HG03342 (cell line): ENCODE data around the gene SLC1A4.
A peak's percentile ranks its signal among the peaks of the same experiment; 100 is the strongest.
"Not testable (repeated sequence)": the region's sequence is repeated elsewhere in the genome, so short reads cannot be mapped to it uniquely, and the experiment has no call there.

Source experiments
- ATAC-seq: cut with Tn5 transposase; IDR thresholded peaks from one replicate; pipeline ENCODE4 v1.9.1; 2021; ENCODE audit warnings: mild to moderate bottlenecking, moderate library complexity; ENCODE audit not compliant: unreplicated experiment

Gene SLC1A4

GRCh38 chr2:65023742-65024141 is 34.5 kb downstream of the SLC1A4 start:
- no peak for ATAC-seq

- no peak for ATAC-seq
Observed at GRCh38 chr2:65024149-65024829, 35.1 kb downstream of the SLC1A4 start.

DNA sequence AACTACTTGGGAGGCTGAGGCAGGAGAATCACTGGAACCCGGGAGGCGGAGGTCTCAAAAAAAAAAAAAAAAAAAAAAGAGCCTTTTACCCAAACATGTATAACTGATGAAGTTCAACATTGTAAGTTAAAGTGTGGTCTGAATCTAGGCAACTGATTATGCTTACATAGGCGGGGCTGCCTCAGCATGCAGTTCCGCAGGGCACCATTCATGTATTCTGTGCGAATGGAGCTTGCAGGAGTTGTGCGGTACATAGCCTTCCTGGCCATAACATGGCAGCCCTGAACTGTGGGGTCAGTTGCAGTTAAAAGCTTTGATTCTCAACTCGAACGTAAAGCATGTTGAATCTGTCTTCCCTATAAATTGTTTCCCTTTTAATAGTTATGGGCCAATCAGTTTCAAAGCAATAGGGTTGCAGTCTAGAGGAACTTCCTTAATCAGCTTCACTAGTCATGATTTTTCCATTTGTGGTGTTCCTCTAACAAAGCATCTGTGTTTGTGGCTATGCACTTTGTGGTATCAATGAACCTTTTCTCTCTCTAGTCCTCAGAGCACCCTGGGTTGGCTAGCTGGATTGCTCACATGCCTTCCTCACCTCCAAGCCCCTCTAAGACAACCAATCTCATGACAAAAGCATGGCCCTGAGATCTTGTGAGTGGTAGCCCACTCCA is 36.4 kb downstream of the SLC1A4 start:
- no peak for ATAC-seq

- no peak for ATAC-seq
Observed at GRCh38 chr2:65026154-65026553, 37.0 kb downstream of the SLC1A4 start.

- ATAC-seq: peak; percentile 45
Observed at GRCh38 chr2:65026704-65027464, 37.7 kb downstream of the SLC1A4 start.

DNA sequence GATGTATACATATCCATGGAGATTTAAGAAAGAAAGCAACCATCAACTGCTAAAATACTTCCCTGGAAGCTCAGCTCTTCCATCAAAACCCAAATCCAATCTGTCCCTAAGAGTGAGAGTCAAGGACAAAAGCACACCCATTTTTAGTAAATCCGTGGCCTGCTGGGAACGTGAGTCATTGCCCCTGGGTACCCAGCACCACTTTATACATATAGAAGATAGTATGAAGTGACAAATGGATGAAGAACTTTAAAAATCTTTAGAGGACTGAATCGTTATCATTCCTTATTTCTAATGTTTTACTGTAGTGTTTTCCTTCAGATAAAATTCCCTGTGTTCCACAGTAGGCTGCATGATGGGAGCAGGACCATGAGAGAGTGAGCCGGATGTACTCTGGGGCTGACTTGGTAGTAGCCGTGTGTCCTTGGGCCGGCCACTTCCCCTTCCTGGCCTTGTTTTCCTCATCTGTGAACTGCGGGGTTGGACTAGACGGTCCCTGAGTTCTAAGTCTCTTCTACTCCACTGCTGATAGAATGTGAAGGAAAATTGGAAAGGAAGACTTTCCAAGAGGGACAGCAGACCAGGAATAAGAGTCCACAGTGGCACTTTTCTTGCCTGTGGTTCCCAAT is 38.5 kb downstream of the SLC1A4 start:
- ATAC-seq: no peak

DNA sequence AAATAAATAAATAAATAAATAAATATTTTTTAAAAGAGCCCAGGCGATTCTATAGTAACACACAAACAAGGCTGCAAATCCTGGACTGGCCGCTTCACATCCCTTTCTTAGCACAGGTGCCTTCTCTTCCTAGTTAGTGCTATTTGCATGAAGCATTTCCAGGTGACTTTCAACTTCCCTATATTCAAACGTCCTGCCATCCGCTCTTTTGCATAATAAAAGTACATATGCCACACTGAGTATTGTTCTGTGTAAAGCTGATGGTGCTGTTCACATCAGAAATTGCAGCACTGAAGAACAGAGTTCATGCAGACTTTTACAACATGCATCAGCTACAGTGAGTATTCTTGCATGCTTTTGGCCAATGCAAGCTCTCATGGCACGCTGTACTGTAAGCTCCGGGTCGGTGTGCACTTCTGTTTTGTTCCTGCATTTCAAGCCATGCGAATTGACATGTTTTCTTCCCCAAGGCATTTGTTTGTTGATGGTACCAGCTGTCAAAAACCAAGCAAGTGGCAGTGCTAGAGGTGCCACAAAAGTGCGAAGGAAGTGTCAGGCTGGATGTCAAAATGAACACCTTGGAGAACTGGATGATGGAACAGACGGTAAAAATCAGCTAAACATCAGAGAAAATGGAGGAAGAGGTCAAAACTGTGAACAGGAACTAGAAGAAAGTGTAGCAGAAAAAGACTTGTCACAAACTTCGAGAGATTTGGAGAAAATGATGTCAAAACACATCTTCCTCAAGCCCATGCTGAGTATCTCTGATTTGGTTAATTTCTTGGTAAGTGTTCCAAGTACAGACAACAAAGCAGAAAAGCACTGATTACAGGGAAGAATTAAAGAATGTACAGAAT is 41.5 kb downstream of the SLC1A4 start:
- no peak for ATAC-seq

DNA sequence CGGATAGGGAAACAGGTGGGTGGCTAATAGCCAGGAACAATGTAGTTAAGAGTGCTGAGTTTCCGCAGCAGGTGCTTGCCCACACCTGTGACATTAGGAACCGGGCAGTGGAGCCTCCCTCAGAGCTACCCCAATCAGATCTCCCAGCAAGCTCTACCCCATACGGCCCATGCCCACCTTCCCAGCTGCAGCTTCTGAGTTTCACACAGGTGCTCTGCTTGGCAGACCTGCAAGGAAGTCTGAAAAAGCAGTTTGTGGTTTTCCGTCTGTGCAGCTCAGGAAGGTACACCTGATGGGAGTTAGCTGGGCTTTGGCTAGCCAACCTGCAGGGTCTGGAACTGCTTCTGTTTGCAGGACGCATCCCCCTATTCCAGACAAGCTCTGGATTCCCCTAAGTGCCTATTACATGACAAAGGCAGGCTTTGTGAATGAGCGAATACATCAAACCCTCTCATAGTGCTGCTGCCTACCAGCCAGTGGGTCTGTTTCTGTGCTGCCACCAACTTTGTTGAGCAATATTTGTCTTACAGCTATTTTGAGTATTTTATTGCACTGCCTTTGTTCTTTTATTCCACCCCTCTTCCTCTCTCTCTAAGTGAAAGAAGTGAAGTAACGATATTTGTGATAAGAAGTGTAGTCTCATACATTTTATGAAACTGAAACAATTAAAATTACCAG is 42.3 kb downstream of the SLC1A4 start:
- ATAC-seq: no peak

- no peak for ATAC-seq
Observed at GRCh38 chr2:65032019-65032975, 43.1 kb downstream of the SLC1A4 start.

DNA sequence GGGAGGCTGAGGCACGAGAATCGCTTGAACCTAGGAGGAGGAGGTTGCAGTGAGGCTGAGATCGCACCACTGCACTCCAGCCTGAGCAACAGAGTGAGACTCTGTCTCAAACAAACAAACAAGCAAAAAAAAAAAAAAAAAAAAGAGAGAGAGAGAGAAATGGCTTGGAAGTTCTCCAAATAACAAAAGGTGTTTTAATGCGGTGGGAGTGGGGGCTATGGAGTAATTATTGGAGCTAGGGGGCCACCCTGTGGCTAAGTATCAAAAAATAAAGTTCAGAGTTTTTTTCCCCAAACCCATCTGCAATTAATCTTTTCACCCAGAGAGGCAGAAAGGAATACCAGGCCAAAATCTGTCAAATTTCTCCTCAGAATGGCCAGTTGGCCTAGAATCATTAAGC is 44.0 kb downstream of the SLC1A4 start:
- no peak for ATAC-seq

GRCh38 chr2:65033667-65034066 is 44.5 kb downstream of the SLC1A4 start:
- ATAC-seq: not testable (repeated sequence)

DNA sequence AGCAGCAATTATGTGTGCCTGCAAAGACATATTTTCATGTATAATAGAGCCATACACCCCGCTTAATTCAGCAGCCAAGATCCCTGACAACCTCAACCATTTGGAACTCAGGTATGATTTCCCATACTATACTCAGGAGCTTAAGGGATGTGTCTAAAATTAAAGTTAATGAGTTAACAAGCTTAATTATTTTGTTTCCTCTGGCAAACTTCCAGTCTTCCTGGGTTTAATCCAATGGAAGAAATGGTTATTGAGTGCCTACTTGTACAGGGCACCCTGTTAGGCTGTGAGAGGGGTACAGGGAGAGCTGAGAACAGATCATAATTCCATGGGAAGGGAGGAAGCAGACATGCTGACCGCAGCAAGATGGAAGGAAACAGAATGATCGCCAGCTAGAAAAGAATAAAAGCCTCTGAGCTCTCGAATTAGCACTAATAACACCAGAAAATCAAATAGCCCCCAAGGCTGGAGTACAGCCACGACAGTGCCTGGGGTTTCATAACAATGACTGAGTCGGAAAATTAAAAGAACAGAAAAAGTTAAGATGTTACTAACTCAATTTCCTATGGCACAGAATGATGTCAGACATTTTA is 46.2 kb downstream of the SLC1A4 start:
- ATAC-seq: no peak

- no peak for ATAC-seq
Observed at GRCh38 chr2:65037178-65037577, 48.0 kb downstream of the SLC1A4 start.

GRCh38 chr2:65039640-65040039 is 50.4 kb downstream of the SLC1A4 start:
- no peak for ATAC-seq

- ATAC-seq: peak; percentile 75
Observed at GRCh38 chr2:65040400-65041261, 51.4 kb downstream of the SLC1A4 start.

DNA sequence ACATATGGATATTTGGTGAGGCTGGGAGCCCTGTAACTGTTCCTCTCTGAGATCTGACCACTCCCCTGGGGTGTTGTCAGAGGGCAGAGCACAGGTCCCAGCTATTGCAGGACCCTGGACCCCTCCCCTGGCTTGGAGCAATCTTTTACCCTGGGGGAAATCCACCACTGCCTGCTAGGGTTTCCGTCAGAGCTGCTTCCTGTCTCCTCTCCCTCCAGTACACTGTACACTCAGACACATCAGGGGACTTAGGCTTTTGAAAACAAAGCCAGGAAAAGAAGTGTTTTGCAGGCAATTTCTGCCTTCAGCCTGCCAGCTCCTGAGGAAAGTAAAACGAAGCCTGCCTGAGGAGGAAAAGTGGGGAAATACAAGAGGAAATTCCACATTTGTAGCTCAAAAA is 53.8 kb downstream of the SLC1A4 start:
- no peak for ATAC-seq

DNA sequence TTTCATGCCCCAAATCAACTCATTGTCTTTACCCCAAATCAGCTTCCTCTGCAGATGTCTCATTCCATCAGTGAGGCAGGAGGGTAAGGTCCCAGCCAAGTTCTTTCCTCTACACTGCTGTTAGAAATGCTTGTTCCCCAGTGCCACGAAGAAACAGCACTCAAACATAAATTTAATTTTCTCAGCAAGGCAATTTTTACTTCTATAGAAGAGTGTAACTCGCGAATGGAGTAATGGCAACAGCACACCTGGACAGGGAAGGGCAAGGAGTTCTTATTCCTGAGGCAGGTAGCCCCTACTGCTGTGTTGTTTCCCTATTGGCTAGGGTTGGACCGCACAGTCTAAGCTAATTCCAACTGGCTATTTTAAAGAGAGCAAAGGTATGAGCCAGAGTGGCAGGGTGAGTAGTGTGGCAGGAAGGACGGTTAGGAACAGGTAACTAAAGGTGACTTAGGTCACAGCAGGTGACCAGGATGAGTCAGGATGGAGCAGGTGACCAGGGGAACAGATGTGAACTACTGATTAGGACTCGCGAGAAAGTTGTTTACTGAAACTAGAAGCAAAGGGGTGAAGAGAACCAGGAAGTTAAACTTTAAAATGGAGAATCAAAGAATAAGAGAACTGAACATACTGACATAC is 55.0 kb downstream of the SLC1A4 start:
- no peak for ATAC-seq
